RPMI7951 (cell line): ENCODE results near the gene CCSAP. TPM values are rescaled to one million over a fixed set of nuclear protein-coding genes. Genes with fewer than 3 reads are reported as not detected.
"Not testable (repeated sequence)": the region's sequence is repeated elsewhere in the genome, so short reads cannot be mapped to it uniquely, and the experiment has no call there.

Experiments used
- DNase-seq: peaks from one replicate; pipeline ENCODE4 v3.0.0-alpha.2; 2012; ENCODE audit warnings: low read depth
- total RNA-seq: library from RNA; depleted of rRNA; stranded (reverse); fragments of >200 nt; shearing (Covaris generic); gene quantifications from 2 replicates; pipeline ENCODE4 v1.2.3, GENCODE V29; 2014

Gene CCSAP
- total RNA-seq, 1 experiment from 2014 or later: 22.8 TPM

DNA sequence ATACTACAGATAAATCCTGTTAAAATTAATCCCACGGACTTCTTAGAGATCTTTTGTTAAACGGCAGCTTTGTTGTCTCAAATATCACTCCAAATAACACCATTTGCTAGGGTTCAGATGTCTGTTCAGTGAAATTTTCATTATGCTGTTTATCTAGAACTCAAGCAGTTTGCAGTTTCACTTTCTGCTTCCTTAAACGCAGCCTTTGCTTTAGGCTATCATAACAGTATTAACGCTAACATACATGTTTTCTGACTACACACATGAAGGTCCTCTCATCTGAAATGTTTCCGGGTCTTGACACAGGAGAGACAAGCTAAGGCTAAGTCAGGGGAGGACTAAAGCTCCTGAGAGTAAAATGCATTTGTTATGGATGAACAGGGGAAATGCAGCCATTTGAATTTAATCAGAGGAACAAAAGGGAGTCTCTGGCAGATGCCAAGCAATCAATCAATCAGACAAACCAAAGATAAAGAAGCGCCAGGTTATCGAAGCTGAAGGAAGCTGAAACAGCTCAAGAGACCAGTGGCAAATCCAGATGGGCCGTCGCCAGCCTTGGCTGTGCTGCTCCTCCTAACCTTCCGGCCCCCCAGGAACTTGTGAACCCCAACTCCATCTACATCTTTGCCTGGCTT, 16.9 kb downstream of the CCSAP start:
- no peak for DNase-seq

DNA sequence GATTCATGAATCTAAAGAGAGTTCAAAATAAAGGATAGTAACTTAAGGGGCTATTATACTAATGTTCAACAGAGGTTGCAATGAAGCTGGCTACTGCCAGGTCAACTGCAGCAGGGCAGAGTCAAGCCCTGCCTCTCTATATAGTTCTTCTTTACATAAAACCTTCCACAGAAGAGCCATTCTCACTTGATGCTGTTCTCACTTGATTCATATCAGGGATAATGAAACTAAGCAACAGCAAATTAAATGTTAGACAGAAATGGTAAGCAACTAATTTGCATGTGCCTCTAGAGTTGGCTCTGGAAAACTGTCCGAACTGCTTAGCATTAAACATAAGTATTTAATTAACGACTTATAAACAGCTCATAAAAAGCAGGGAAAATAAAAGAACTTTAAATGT, 17.4 kb downstream of the CCSAP start:
- DNase-seq: no peak

DNA sequence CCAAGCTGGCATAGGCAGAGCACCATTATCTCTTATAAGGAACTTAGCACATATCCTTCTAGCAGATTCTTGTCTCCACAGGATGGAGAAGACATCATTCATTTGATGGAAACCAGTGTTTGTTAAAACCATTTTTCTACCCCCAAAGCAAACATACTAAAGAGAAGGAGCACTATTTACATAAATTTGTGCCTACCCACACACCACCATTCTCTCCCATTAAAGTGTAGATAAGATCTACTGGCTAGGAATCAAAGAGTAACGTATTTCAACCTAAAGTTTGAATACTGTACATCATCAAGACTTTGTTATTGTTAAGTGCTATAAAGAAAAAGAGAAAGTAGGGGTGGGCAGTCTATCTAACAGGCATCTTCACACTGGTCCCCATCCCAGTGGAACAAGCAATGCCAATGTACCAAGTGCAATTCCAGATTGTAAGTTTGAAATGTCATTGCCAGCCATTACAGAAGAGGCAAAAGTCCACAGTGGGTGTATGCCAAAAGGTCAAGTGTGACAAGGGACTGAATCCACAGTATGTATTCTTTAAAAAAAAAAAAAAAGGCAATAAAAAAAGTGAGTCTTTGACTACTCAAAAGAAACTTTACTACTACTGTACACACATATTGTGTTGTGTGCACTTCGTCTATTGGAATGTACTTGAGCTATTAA, 18.8 kb downstream of the CCSAP start:
- DNase-seq: no peak

GRCh38 chr1:229323201-229323600, 19.6 kb downstream of the CCSAP start:
- no peak for DNase-seq

- no peak for DNase-seq
These were observed 23.4 kb downstream of the CCSAP start for GRCh38 chr1:229319487-229319886.

DNA sequence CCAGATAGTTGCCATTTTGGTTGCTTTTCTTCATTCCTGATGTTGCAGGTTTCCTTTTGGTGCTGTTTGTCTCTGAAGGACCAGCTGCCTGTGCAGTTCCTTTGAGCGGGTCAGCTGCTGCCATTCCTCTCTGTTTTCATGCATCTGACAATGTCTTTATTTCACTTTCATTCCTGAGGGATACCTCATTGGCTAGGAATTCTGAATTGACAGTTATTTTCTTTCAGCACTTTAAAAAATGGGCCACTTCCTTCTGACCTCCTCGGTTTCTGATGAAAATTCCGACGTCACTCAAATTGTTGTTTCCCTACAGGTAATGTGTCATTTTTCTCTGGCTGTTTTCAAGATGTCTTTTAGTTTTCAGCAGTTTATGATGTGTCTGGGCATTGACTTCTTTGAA, 24.8 kb downstream of the CCSAP start:
- DNase-seq: no peak

DNA sequence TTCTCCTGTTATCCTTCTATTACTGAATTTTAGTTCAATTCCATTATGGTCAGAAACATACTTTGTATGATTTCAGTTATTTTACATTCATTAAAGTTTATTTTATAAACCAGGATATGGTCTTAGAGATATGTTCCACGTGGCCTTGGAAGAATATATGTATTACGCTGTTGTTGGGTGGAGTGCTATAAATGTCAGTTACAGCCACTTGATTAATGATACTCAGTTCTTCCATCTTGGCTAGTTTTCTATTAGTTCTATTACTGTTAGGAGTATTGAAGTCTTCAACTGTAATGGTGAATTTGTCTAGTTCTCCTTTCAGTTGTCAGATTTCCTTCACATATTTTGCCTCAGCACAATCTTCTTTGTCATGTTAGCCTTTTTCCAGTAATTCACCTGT, 26.7 kb downstream of the CCSAP start:
- no peak for DNase-seq

DNA sequence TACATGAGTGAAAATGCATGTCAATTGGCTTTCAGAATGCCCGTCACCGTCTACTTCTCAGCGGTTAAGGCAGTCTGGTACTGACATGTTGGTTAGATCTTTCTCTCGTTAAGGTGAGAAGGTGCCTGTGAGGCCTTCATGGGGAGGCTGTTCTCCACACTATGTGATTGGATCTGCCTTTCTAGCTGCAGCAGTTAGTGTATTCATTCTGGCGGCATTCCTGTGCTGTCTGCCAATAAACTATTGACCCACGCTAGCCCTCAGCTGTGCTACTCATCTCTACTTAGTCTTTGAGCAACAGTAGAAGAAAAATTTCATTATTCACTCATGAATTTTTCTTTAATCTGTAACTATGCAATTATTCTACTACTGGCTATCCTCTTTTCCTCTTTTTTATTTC, 32.0 kb downstream of the CCSAP start:
- no peak for DNase-seq

- no peak for DNase-seq
These were observed 33.2 kb downstream of the CCSAP start for GRCh38 chr1:229309684-229310083.

DNA sequence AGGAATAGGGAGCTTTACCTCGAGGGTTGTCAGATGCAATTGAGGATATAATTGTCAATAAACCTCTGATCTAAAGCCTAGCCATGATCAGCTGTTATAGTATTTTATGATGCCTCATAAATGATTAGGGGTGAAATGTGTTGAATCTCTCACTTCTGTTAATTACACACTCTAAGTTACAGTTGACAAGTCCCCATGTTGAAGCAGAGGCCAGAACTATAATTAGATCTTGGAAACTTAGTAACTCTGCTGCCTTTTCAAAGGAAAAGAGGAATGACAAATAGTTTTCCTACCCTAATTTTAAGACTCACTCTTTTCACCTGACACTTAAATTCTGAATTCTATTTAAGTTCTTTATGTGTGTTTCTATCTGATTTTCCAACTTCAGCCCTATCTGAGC, 33.8 kb downstream of the CCSAP start:
- no peak for DNase-seq

DNA sequence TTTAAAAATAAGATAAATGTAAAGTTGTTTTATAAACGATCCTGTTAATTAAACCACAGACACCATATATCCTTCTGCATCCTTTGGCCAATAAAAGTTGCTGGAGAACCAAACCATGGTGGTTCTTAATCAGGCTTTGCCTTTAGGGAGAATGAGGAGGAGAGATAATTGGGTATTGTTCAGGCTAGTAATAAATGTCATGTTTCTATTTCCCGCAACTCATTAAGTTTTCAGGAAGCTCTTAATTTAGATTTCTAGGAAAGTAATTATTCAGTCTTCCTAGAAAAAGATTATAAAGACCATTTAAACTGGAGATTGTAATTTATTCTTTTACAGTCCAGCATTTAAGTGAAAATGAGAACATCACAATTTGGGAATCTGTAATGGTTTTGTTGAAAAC, 37.5 kb downstream of the CCSAP start:
- no peak for DNase-seq

GRCh38 chr1:229303855-229304254, 39.0 kb downstream of the CCSAP start:
- DNase-seq: peak; percentile 11

GRCh38 chr1:229302740-229303139, 40.1 kb downstream of the CCSAP start:
- no peak for DNase-seq

DNA sequence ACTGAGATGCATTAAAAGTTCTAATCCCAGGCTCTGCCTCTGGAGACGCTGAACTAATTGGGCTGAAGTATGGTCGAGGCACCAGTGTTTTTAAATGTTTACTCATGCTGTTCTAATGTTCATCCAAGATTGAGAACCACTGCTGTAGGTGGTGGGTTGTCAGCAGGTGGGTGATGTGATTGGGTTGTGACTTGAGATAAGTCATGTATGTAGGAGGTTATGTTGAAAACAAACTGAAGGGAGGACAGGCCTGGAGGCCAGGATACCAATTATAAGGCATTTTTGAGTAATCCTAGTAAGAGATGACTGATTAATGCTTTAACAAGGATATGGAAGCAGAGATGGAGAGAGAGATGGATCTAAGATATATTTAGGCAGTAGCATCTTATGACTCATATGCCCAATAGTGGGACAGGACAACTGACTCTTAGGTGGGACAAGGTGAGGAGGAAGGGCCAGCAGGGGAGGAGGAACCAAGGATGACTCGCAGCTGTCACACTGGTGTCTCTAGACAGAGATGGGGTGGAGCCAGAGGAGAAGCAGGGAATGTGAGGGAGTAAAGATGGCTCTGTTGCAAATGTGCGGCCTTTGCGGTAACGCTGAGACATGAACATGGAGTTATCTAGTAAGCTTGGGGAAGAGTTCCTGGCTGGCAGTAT, 42.6 kb downstream of the CCSAP start:
- no peak for DNase-seq

GRCh38 chr1:229298887-229299503, 43.9 kb downstream of the CCSAP start:
- DNase-seq: no peak

DNA sequence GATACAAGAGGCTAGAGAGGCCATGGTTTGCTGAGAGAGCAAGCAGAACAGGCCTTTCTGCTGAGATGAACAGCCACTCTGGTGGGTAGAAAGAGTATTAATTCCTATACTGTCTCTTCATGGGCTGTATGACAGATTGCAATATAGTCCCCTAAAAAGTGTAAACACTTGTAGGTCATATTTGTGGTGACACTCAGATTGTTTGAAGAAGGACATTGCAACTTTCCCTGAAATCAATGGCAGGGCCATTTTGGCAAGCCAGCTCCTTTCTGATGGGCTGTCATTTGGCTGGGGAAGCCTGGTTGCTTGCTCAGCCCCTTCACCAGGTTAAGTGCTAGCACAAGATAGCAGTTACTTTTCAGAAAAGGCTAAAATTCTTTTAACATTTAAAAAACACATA, 44.4 kb downstream of the CCSAP start:
- no peak for DNase-seq

- DNase-seq: no peak
These were observed 45.1 kb downstream of the CCSAP start for GRCh38 chr1:229297746-229298145.

GRCh38 chr1:229296541-229296941, 46.3 kb downstream of the CCSAP start:
- DNase-seq: peak; percentile 20

DNA sequence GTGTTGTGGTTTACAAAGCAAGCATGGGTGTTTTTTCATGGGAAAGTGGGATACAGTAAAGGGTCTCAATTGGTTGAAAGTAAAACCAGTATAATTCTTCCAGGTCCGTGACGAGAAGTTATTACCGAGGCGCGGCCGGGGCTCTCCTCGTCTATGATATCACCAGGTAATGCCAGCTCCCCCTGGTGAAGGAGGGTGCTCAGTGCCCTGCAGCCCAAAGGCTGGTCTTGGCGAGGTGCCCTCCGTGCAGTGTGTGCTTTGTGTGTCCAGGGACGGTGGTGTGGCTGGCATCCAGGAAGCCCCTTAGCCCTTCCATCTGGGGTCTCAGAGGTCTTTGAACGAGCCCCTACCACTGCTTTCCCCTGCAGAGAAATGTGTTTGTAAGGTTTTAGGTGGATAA, 47.1 kb downstream of the CCSAP start:
- no peak for DNase-seq

DNA sequence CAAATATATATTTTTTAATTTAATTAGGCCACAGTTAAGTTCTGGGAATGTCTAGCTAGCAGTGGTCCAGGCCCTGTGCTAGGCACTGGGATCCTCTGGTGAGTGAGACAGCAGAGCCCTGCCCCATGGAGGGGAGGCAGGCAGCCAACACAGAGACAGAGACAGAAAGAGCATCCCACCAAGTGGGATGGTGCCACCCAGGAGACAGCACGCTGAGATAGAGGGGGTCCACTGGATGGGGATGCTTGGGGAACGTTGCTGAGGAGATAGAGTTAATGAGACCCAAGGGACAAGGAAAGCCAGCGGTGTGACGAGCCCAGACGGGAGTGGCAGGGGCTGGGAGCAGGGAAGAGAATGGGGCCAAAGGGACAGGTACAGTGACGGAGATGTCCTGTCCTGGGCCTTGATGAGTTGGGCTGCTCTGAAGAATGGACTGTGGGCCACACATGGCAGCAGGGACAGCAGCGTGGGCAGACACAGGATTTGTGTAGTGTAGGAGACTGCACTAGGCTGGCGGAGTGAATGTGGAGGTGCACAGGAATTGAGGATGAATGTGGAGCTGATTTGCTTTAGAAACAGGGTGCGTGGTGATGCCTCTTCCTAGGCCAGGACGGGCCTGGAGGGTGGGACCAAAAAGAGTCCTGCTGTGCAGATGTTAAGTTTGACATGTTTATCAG, 49.2 kb downstream of the CCSAP start:
- DNase-seq: no peak

DNA sequence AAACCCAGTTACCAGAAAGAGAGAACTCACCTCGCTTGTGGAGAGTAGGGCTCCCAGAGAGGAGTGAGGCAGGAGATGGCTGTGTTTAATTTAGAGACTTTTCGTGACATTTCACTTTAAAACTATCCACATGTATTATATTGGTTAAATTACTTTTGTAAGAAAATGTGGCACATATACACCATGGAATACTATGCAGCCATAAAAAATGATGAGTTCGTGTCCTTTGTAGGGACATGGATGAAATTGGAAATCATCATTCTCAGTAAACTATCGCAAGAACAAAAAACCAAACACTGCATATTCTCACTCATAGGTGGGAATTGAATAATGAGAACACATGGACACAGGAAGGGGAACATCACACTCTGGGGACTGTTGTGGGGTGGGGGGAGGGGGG, 51.2 kb downstream of the CCSAP start:
- not testable (repeated sequence) for DNase-seq

GRCh38 chr1:229288516-229288915, 54.3 kb downstream of the CCSAP start:
- DNase-seq: no peak
